Small intestine (tissue), 7 donors: ENCODE results near the gene LRRN3. TPM values are rescaled to one million over a fixed set of nuclear protein-coding genes. Genes with fewer than 3 reads are reported as not detected.

Experiments used
- DNase-seq, 2 donors: peaks; one replicate each; pipeline versions ENCODE4 v3.0.0 to v3.0.0-alpha.2; 2013
- FAIRE-seq: peaks from 2 replicates; lab custom pipeline; 2012; peaks lifted over from hg19 to GRCh38; lab: Jason Lieb, UNC
- H3K27ac ChIP-seq, 3 donors: one replicate each; pipeline ENCODE4 v1.5.1; 2013; ENCODE audit warnings: low read length in 2 of 3, mild to moderate bottlenecking in 2 of 3, control low read depth in 1 of 3, inconsistent platforms in 1 of 3, low read depth in 1 of 3, moderate library complexity in 1 of 3
- H3K27me3 ChIP-seq, 3 donors: one replicate each; pipeline ENCODE4 v1.6.1; 2013; ENCODE audit warnings: low read length in 3 of 3, inconsistent platforms in 1 of 3; ENCODE audit not compliant: control insufficient read depth in 3 of 3, insufficient read depth in 3 of 3
- H3K36me3 ChIP-seq, 3 donors: one replicate each; pipeline ENCODE4 v1.6.1; 2013; ENCODE audit warnings: low read length in 3 of 3, inconsistent platforms in 1 of 3, low read depth in 1 of 3, mild to moderate bottlenecking in 1 of 3, moderate library complexity in 1 of 3; ENCODE audit not compliant: control insufficient read depth in 3 of 3, insufficient read depth in 2 of 3
- H3K4me1 ChIP-seq, 3 donors: one replicate each; pipeline ENCODE4 v1.6.1; 2013; ENCODE audit warnings: low read length in 2 of 3, inconsistent platforms in 1 of 3, low read depth in 1 of 3, mild to moderate bottlenecking in 1 of 3, moderate library complexity in 1 of 3; ENCODE audit not compliant: control insufficient read depth in 3 of 3, insufficient read depth in 2 of 3
- H3K4me3 ChIP-seq, 3 donors: one replicate each; pipeline ENCODE4 v1.5.1; 2013; ENCODE audit warnings: low read length in 3 of 3, control low read depth in 1 of 3, inconsistent platforms in 1 of 3, low read depth in 1 of 3, mild to moderate bottlenecking in 1 of 3, moderate library complexity in 1 of 3
- H3K9me3 ChIP-seq, 2 donors: one replicate each; pipeline ENCODE4 v1.6.1; 2013; ENCODE audit warnings: low read depth in 1 of 2, low read length in 1 of 2; ENCODE audit not compliant: control insufficient read depth in 2 of 2, insufficient read depth in 1 of 2
- WGBS, 3 donors: extraction: QIAGEN DNeasy Blood & Tissue Kit; methylation state at CpG; one replicate each; pipeline ENCODE4 v1.1.7; 2013; 5-methylcytosine and 5-hydroxymethylcytosine counted together
- polyA plus RNA-seq, 4 donors: library from polyadenylated mRNA; stranded (reverse) in 3 of 4; unstranded in 1 of 4; fragments of 200-250 nt in 3 of 4; fragments of 120-200 nt in 1 of 4; gene quantifications; one replicate each; pipeline versions ENCODE4 v1.2.1 to v1.2.3, GENCODE V29; 2013
- donor health status: healthy with polysubstance abuse.
- donor health status: control.
- donor health status: control.
- donor health status: Bipolar disorder and iron deficiency.
- donor health status: healthy.

Gene LRRN3
- polyA plus RNA-seq, 4 donors = 0.27 to 2.0 (median 0.72) TPM; not detected in 1

GRCh38 chr7:111081546-111082267 is 9.2 kb upstream of the LRRN3 start:
- FAIRE-seq = no peak
- H3K9me3 ChIP-seq = no peaks in the 10 kb centered on the region
- no peak overlapping the region for H3K4me3 ChIP-seq
- H3K27ac ChIP-seq = no peak overlapping the region
- H3K27me3 ChIP-seq = no peaks in the 10 kb centered on the region
- WGBS, 3 donors = 64 to 71% (median 68%) methylated on average over 4 of the region's 4 CpGs
- no peaks in the 10 kb centered on the region for H3K36me3 ChIP-seq
- H3K4me1 ChIP-seq = peaks cover 0 to 2% (median 0%) of the 10 kb centered on the region in 3 donors
- no peak for DNase-seq

DNA sequence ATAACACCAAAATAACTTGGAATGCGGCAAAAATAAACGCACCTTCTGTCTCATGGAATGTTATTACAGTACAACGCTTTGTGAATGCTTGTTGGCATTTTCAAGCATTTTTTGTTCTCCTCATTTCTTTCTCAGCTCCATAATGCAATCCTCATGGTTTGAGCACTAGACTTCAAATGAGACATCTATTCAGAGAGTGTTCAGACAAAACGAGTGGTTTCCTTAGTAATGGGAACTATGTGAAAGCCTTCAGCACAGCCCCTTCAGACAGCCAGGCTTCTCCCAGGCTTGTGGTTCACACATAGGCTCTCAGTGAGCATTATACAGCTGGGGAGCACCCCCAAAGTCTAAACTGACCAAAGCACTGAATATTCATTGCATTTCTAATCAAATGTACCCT is 8.6 kb upstream of the LRRN3 start:
- no peak for FAIRE-seq
- no peaks in the 10 kb centered on the region for H3K9me3 ChIP-seq

DNA sequence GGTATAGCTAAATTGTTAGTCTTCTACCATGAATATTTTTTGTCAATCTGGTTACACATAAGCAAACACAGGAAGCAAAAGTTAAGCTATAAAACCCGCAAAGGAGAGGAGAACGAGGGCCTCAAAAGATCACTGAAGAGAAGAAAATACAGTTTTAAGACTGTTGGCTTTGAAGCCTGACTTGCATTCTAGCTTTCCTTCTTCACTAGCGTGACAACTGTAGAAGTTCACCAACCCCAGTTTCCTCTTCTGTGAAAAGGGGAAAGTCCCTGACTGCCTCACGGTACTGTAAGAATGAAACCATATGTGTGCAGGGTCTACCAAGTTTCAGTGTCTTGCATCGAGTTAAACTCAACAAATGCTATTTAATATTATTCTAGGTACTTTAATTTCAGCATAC is 7.5 kb upstream of the LRRN3 start:
- DNase-seq (peak in 1 of 2 donors; percentile 53), FAIRE-seq (no peak)
- H3K4me3 ChIP-seq = no peak overlapping the region
- H3K27ac ChIP-seq = no peak overlapping the region
- no peaks in the 10 kb centered on the region for H3K36me3 ChIP-seq
- no peaks in the 10 kb centered on the region for H3K9me3 ChIP-seq
- peaks cover 0 to 2% (median 0%) of the 10 kb centered on the region in 3 donors for H3K4me1 ChIP-seq
- no peaks in the 10 kb centered on the region for H3K27me3 ChIP-seq
- 41 to 75% (median 57%) methylated on average over 5 of the region's 5 CpGs for WGBS, 3 donors

More for the DNA sequence above, 8.6 kb upstream of the LRRN3 start:
- Histone ChIP-seq H3K4me1 (peaks cover 0 to 2% (median 0%) of the 10 kb centered on the region in 3 donors), H3K36me3 (no peaks in the 10 kb centered on the region), H3K4me3 (no peak overlapping the region), H3K27ac (peak overlapping the region in 1 of 3 donors; percentile 37), H3K27me3 (no peaks in the 10 kb centered on the region)
- DNase-seq = no peak
- WGBS, 3 donors = 62 to 69% (median 67%) methylated on average over 4 of the region's 4 CpGs

DNA sequence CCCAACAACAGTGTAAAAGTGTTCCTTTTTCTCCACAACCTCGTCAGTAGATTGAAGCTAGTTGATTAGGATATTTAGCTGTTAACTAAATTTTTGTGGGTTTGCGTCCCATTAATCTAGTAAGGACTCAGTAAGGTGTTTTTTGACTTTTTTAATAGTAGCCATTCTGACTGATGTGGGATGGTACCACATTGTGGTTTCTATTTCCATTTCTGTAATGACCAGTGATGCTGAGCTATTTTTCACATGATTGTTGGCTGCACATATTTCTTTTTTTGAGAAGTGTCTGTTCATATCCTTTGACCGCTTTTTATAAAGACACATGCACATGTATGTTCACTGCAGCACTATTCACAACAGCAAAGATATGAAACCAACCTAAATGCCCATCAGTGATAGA is 5.6 kb upstream of the LRRN3 start:
- no peak overlapping the region for H3K27ac ChIP-seq
- no peaks in the 10 kb centered on the region for H3K9me3 ChIP-seq
- H3K27me3 ChIP-seq = no peaks in the 10 kb centered on the region
- DNase-seq (no peak), FAIRE-seq (no peak)
- no peaks in the 10 kb centered on the region for H3K36me3 ChIP-seq
- no peak overlapping the region for H3K4me3 ChIP-seq
- 89 to 98% (median 97%) methylated on average over 3 of the region's 3 CpGs for WGBS, 3 donors
- peaks cover 0 to 2% (median 0%) of the 10 kb centered on the region in 3 donors for H3K4me1 ChIP-seq

- FAIRE-seq = no peak
- DNase-seq = no peak
- Histone ChIP-seq H3K9me3 (no peaks in the 10 kb centered on the region), H3K4me1 (no peaks in the 10 kb centered on the region), H3K4me3 (no peak overlapping the region), H3K36me3 (no peaks in the 10 kb centered on the region), H3K27me3 (no peaks in the 10 kb centered on the region), H3K27ac (no peak overlapping the region)
- WGBS, 3 donors = 78 to 92% (median 79%) methylated on average over 2 of the region's 2 CpGs
Observed at GRCh38 chr7:111086532-111086931, 4.4 kb upstream of the LRRN3 start.

- no peaks in the 10 kb centered on the region for H3K9me3 ChIP-seq
- no peaks in the 10 kb centered on the region for H3K27me3 ChIP-seq
- FAIRE-seq (no peak), DNase-seq (no peak)
- no peak overlapping the region for H3K4me3 ChIP-seq
- WGBS, 3 donors = 90 to 100% (median 95%) methylated on average over 1 of the region's 1 CpG
- H3K27ac ChIP-seq = no peak overlapping the region
- H3K36me3 ChIP-seq = no peaks in the 10 kb centered on the region
- H3K4me1 ChIP-seq = peaks cover 0 to 7% (median 1%) of the 10 kb centered on the region in 3 donors
Observed at GRCh38 chr7:111088328-111088727, 2.6 kb upstream of the LRRN3 start.

- FAIRE-seq = no peak
- 32 to 40% (median 37%) methylated on average over 1 of the region's 1 CpG for WGBS, 3 donors
Observed at GRCh38 chr7:111089822-111090426, 1.0 kb upstream of the LRRN3 start.

DNA sequence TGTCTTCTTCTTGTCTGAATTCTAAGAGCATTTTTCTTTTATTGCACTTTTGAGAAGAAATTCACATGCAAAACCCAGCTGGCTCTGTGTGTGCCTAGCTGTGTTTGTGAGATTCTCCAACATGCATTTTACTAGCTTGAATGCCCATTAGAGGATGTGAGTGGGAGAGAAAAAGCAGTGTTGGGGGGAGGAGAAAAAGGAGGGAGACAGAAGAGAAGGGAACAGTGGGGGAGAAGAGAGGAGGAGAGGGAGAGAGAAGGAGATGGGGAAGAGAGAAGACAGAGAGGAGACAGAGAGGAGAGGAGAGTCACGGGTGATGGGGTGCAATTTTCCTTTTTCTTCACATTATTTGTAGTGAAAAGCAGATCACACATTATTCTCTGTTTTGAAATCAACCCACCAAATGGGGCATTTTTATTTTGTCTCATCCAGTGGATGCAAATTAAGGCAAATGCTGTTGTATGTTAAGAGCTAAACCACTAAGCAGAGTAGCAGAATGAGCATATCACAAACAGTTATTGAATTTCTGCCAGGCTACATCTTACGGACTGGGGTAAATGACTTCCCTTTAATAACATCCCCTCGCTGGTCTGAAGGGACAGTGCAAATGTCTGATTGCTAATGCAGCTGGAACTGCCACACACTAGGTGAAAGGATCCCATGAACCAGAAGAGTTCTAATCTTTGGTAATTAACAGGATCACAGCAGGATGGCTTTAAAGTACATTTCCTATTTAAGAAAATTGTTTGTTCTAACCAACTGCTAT is 849 bp downstream of the LRRN3 start:
- no peaks in the 10 kb centered on the region for H3K9me3 ChIP-seq
- H3K4me1 ChIP-seq = peaks cover 0 to 7% (median 1%) of the 10 kb centered on the region in 3 donors
- no peak overlapping the region for H3K27ac ChIP-seq
- 32 to 55% (median 52%) methylated on average over 3 of the region's 3 CpGs for WGBS, 3 donors
- H3K27me3 ChIP-seq = no peaks in the 10 kb centered on the region
- peak overlapping the region in 2 of 3 donors; percentile 20 to 26 for H3K4me3 ChIP-seq
- no peaks in the 10 kb centered on the region for H3K36me3 ChIP-seq
- DNase-seq (no peak), FAIRE-seq (no peak)

More at GRCh38 chr7:111089822-111090426, 1.0 kb upstream of the LRRN3 start:
- Histone ChIP-seq H3K27ac (no peak overlapping the region), H3K36me3 (no peaks in the 10 kb centered on the region), H3K9me3 (no peaks in the 10 kb centered on the region), H3K4me1 (peaks cover 0 to 7% (median 1%) of the 10 kb centered on the region in 3 donors), H3K27me3 (no peaks in the 10 kb centered on the region), H3K4me3 (no peak overlapping the region)
- DNase-seq = peak; percentile 53 to 64
